DND-41 (cell line): ENCODE results near the gene GLRA1.

Source experiments
- ATAC-seq: fragments of 200-7000 bp; cut with Tn5 transposase; 3 replicates; pipeline ENCODE4 v1.9.1; 2021; ENCODE audit warnings: low read depth; ENCODE audit not compliant: insufficient read depth
- DNase-seq: peaks from one replicate; pipeline ENCODE4 v3.0.0-alpha.2; 2020
- H2AFZ ChIP-seq: 2 replicates; pipeline ENCODE4 v1.6.0; 2012; ENCODE audit warnings: low read depth, low read length
- H3K27ac ChIP-seq: 2 replicates; pipeline ENCODE4 v1.5.1; 2012; ENCODE audit warnings: low read length, inconsistent platforms
- H3K27me3 ChIP-seq: fragments of 200-600 bp; sonication (generic); 2 replicates; pipeline ENCODE4 v1.6.0; 2012; ENCODE audit warnings: low read length, mild to moderate bottlenecking, inconsistent platforms; ENCODE audit not compliant: insufficient read depth, poor library complexity
- H3K36me3 ChIP-seq: 2 replicates; pipeline ENCODE4 v1.5.1; 2012; ENCODE audit warnings: low read length, inconsistent platforms; ENCODE audit not compliant: insufficient read depth
- H3K4me1 ChIP-seq: 2 replicates; pipeline ENCODE4 v1.5.1; 2012; ENCODE audit warnings: mild to moderate bottlenecking, low read length; ENCODE audit not compliant: insufficient read depth
- H3K4me2 ChIP-seq: 2 replicates; pipeline ENCODE4 v1.6.0; 2012; ENCODE audit warnings: mild to moderate bottlenecking, moderate library complexity, low read length, inconsistent platforms; ENCODE audit not compliant: insufficient read depth
- H3K4me3 ChIP-seq, 2 experiments: fragments of 200-600 bp in 1 of 2; shearing (Covaris generic) in 1 of 2; 2 replicates each; pipeline ENCODE4 v1.5.1; 2012 to 2016; ENCODE audit warnings: inconsistent platforms in 2 of 2, low read length in 2 of 2, mild to moderate bottlenecking in 2 of 2, low read depth in 1 of 2, moderate library complexity in 1 of 2
- H3K79me2 ChIP-seq: 2 replicates; pipeline ENCODE4 v1.6.0; 2012; ENCODE audit warnings: low read length, inconsistent platforms; ENCODE audit not compliant: insufficient read depth
- H3K9ac ChIP-seq: 2 replicates; pipeline ENCODE4 v1.6.0; 2012; ENCODE audit warnings: low read depth, mild to moderate bottlenecking, inconsistent platforms, low read length, moderate library complexity
- H3K9me3 ChIP-seq: 2 replicates; pipeline ENCODE4 v1.5.1; 2012; ENCODE audit warnings: low read length, moderate library complexity, mild to moderate bottlenecking, inconsistent platforms; ENCODE audit not compliant: insufficient read depth, severe bottlenecking
- H4K20me1 ChIP-seq: 2 replicates; pipeline ENCODE4 v1.6.0; 2012; ENCODE audit warnings: low read length; ENCODE audit not compliant: insufficient read depth
- CTCF ChIP-seq: IDR thresholded peaks from 2 replicates; pipeline ENCODE4 v1.5.1; 2012; ENCODE audit warnings: borderline replicate concordance, low read length, moderate library complexity, mild to moderate bottlenecking; ENCODE audit not compliant: poor library complexity, severe bottlenecking; ENCODE audit errors: extremely low read depth
- EZH2 ChIP-seq: IDR thresholded peaks from 3 replicates; pipeline ENCODE4 v1.6.1; 2012; ENCODE audit warnings: borderline replicate concordance, low read depth, mild to moderate bottlenecking, moderate library complexity, low read length, inconsistent platforms; ENCODE audit not compliant: severe bottlenecking

The GLRA1 gene

DNA sequence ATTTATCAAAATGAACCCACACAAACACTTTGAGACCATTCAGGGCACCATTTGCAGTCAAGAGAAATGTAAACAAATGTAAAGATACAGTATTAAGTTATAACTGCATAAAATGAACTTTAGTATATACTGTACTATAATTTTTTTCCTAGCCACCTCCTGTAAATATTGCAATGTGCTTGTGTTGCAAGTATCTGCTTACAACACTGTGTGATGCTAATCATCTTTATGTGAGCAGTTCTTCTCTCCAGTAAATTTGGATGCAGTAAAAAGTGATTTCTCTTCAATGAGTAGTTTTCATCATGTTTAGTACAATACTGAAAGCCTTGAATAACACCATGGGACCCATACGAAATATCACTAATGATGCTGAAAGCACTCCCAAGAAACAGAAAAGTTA lies 143.4 kb downstream of the GLRA1 start:
- H2AFZ ChIP-seq: no peak overlapping the region
- no peak overlapping the region for H3K9ac ChIP-seq
- no peaks in the 10 kb centered on the region for H3K27me3 ChIP-seq
- peaks cover 44% of the 10 kb centered on the region for H3K4me1 ChIP-seq
- TF ChIP-seq EZH2 (no peak), CTCF (no peak)
- H3K27ac ChIP-seq: no peak overlapping the region
- no peaks in the 10 kb centered on the region for H3K9me3 ChIP-seq
- peak overlapping the region; percentile 33; the same call in 1 of the 2 replicates for H3K4me2 ChIP-seq
- DNase-seq (no peak), ATAC-seq (no peak)
- no peak overlapping the region for H3K4me3 ChIP-seq
- H3K79me2 ChIP-seq: peaks cover 100% of the 10 kb centered on the region
- peaks cover 48% of the 10 kb centered on the region for H3K36me3 ChIP-seq
- H4K20me1 ChIP-seq: peaks cover 91% of the 10 kb centered on the region

GRCh38 chr5:151780348-151780747 lies 144.3 kb downstream of the GLRA1 start:
- Histone ChIP-seq H2AFZ (no peak overlapping the region), H3K27me3 (no peaks in the 10 kb centered on the region), H3K27ac (no peak overlapping the region), H3K36me3 (peaks cover 51% of the 10 kb centered on the region), H3K9me3 (no peaks in the 10 kb centered on the region), H3K9ac (no peak overlapping the region), H3K4me1 (peaks cover 53% of the 10 kb centered on the region), H3K4me3 (no peak overlapping the region), H4K20me1 (peaks cover 91% of the 10 kb centered on the region), H3K79me2 (peaks cover 100% of the 10 kb centered on the region), H3K4me2 (peak overlapping the region; percentile 33; the same call in 1 of the 2 replicates)
- ATAC-seq (no peak), DNase-seq (no peak)
- no peak for TF ChIP-seq CTCF
- TF ChIP-seq EZH2: no peak

GRCh38 chr5:151779531-151780125 lies 145.0 kb downstream of the GLRA1 start:
- ATAC-seq (no peak), DNase-seq (no peak)
- Histone ChIP-seq H4K20me1 (peaks cover 92% of the 10 kb centered on the region), H3K79me2 (peaks cover 100% of the 10 kb centered on the region), H3K4me3 (no peak overlapping the region), H3K4me1 (peaks cover 60% of the 10 kb centered on the region), H2AFZ (no peak overlapping the region), H3K9me3 (no peaks in the 10 kb centered on the region), H3K27ac (no peak overlapping the region), H3K36me3 (peaks cover 54% of the 10 kb centered on the region), H3K4me2 (peak overlapping the region; percentile 38; the same call in 1 of the 2 replicates), H3K9ac (no peak overlapping the region), H3K27me3 (no peaks in the 10 kb centered on the region)
- TF ChIP-seq CTCF (no peak), EZH2 (no peak)
